ENCODE results near the gene MYOCD. TPM values are rescaled to one million over a fixed set of nuclear protein-coding genes. Genes with fewer than 3 reads are reported as not detected.

MYOCD gene
- total and polyA plus RNA-seq, 2 of the 13 experiments (the other 11 are each of a cell fraction or from before 2014, with no cell fraction given), result not detected

DNA sequence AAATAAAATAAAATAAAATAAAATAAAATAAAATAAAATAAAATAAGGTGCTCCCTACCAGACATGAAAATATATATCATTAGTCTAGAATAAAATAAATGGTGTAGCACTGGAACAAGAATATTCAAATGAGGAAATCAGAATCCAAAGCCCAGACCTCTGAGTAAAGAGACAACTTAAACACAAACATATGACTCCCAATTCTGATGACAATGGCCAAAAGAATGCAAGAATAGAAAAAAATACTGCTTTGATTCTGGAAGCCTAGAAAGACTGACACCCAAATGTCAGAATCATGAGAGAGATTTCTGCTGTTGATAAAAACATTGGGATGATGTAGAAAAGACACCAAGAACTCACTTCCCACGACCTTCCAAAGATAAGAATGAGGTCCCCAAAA lies 27.9 kb downstream of the MYOCD start:
- no peaks in the 10 kb centered on the region for H3K4me1 ChIP-seq (ENCODE audit: insufficient read depth, low read length)
- FAIRE-seq (no peak), ATAC-seq (no peak), DNase-seq (ENCODE audit: low spot score) (no peak)
- TF ChIP-seq RORA (CRISPR knock-in tag; IDR thresholded peaks at IDR 0.05) (no peak), U2AF1 (optimal IDR thresholded peaks at IDR 0.05; ENCODE audit: low read depth, low read length) (no peak), XBP1 (CRISPR knock-in tag; IDR thresholded peaks at IDR 0.05) (no peak), HNRNPH1 (optimal IDR thresholded peaks at IDR 0.05; ENCODE audit: low read depth, low read length) (no peak), SNRNP70 (IDR thresholded peaks at IDR 0.05; ENCODE audit: low read depth, low read length) (no peak), ETV6 (CRISPR knock-in tag; conservative IDR thresholded peaks at IDR 0.05) (no peak), KLF13 (CRISPR knock-in tag; IDR thresholded peaks at IDR 0.05) (no peak), ZNF747 (CRISPR knock-in tag; IDR thresholded peaks at IDR 0.05; ENCODE audit: borderline replicate concordance) (no peak), ZNF839 (CRISPR knock-in tag; IDR thresholded peaks at IDR 0.05; ENCODE audit: borderline replicate concordance) (no peak)
- H3K4me2 ChIP-seq (ENCODE audit: low read depth, low read length), result no peak overlapping the region
- in situ Hi-C loops (cut with HindIII; ENCODE audit: extremely low pct_ligation_motif_present, low pct_unique_long_range_greater_than_20kb), result no loop called here
- H3K79me2 ChIP-seq (ENCODE audit: insufficient read depth, low read length), result no peaks in the 10 kb centered on the region
- ChIA-PET CTCF (ENCODE audit: low intra/inter-chr PET ratio, low total read pairs) (no interaction called here), POLR2A (no interaction called here)
- H3K9ac ChIP-seq (ENCODE audit: insufficient read depth, low read depth, low read length), result no peak overlapping the region
- intact Hi-C loops (cut with micrococcal nuclease; ENCODE audit: unreplicated experiment), result no loop called here
- H3K9me3 ChIP-seq (ENCODE audit: low read length), result no peaks in the 10 kb centered on the region
- no peaks in the 10 kb centered on the region for H4K20me1 ChIP-seq (ENCODE audit: insufficient read depth, low read length)
- no peaks in the 10 kb centered on the region for H3K36me3 ChIP-seq (replicated peaks in 1 of 2; ENCODE audit: control insufficient read depth in 1 of 2, insufficient read depth in 2 of 2, low read length in 2 of 2)
- no peaks in the 10 kb centered on the region; a peak in 1 of 5 replicates for H3K27me3 ChIP-seq (ENCODE audit: control insufficient read depth in 1 of 2, insufficient read depth in 2 of 2, low read length in 2 of 2)
- WGBS (ENCODE audit: low lambda C conversion rate), result 0% methylated on average over 1 of the region's 1 CpG
- H3K27ac ChIP-seq (ENCODE audit: extremely low read length, insufficient read depth, low read length), result no peak overlapping the region
- BruUV-seq (replicated peaks), result no TSS peak
- no peak overlapping the region for H2AFZ ChIP-seq (ENCODE audit: low read length)
- no peak overlapping the region for H3K4me3 ChIP-seq (replicated peaks in 1 of 3; ENCODE audit: insufficient read depth in 1 of 3, low read depth in 2 of 3, low read length in 3 of 3)

GRCh38 chr17:12706070-12706469 lies 40.4 kb downstream of the MYOCD start:
- BruUV-seq (replicated peaks), result no TSS peak
- no peaks in the 10 kb centered on the region; the same call in 1 of the 2 replicates for H3K9me3 ChIP-seq (ENCODE audit: low read length)
- H3K36me3 ChIP-seq (replicated peaks in 1 of 2; ENCODE audit: control insufficient read depth in 1 of 2, insufficient read depth in 2 of 2, low read length in 2 of 2), result no peaks in the 10 kb centered on the region
- intact Hi-C loops (cut with micrococcal nuclease; ENCODE audit: unreplicated experiment), result no loop called here
- TF ChIP-seq SOX13 (IDR thresholded peaks at IDR 0.05) (no peak), SOX13 (CRISPR knock-in tag; conservative IDR thresholded peaks at IDR 0.05 in 1 of 2, IDR thresholded peaks at IDR 0.05 in 1 of 2) (peak in 1 of 2 experiments; percentile 43; a peak in 1 of 4 replicates)
- TF ChIP-seq, protein P1, sequence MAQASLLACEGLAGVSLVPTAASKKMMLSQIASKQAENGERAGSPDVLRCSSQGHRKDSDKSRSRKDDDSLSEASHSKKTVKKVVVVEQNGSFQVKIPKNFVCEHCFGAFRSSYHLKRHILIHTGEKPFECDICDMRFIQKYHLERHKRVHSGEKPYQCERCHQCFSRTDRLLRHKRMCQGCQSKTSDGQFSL (CRISPR knock-in tag; IDR thresholded peaks at IDR 0.05), result no peak
- no peaks in the 10 kb centered on the region for H3K79me2 ChIP-seq (ENCODE audit: insufficient read depth, low read length)
- H4K20me1 ChIP-seq (ENCODE audit: insufficient read depth, low read length), result no peaks in the 10 kb centered on the region
- H3K9ac ChIP-seq (ENCODE audit: insufficient read depth, low read depth, low read length), result no peak overlapping the region
- DNase-seq (ENCODE audit: low spot score) (no peak), ATAC-seq (no peak), FAIRE-seq (no peak)
- H3K4me2 ChIP-seq (ENCODE audit: low read depth, low read length), result no peak overlapping the region
- no peaks in the 10 kb centered on the region for H3K27me3 ChIP-seq (ENCODE audit: control insufficient read depth in 1 of 2, insufficient read depth in 2 of 2, low read length in 2 of 2)
- WGBS (ENCODE audit: low lambda C conversion rate), result 49% methylated on average over 4 of the region's 4 CpGs
- no peak overlapping the region for H3K27ac ChIP-seq (ENCODE audit: extremely low read length, insufficient read depth, low read length)
- in situ Hi-C loops (cut with HindIII; ENCODE audit: extremely low pct_ligation_motif_present, low pct_unique_long_range_greater_than_20kb), result no loop called here
- no peaks in the 10 kb centered on the region for H3K4me1 ChIP-seq (ENCODE audit: insufficient read depth, low read length)
- CTCF ChIA-PET (ENCODE audit: low intra/inter-chr PET ratio, low total read pairs), result no interaction called here
- no peak overlapping the region for H2AFZ ChIP-seq (ENCODE audit: low read length)
- H3K4me3 ChIP-seq (replicated peaks in 1 of 3; ENCODE audit: insufficient read depth in 1 of 3, low read depth in 2 of 3, low read length in 3 of 3), result no peak overlapping the region
- POLR2A ChIA-PET, result no interaction called here

Data from HepG2 (cell line).